PC-9 (cell line): ENCODE data around the gene SORBS1. TPM values are rescaled to one million over a fixed set of nuclear protein-coding genes. Genes with fewer than 3 reads are reported as not detected.

ENCODE experiments used
- BruUV-seq: library from RNA; stranded (reverse); fragments of 400-500 nt; replicated peaks from 2 replicates; lab custom pipeline; 2021; lab: Mats Ljungman, UMichigan
- CTCF ChIA-PET: fragments of 300-600 bp; sonication (Branson Sonifier 250); formaldehyde crosslinking; loops from one replicate; lab custom pipeline; 2022; ENCODE audit warnings: antibody characterized with exemption; lab: Charles Lee
- POLR2A ChIA-PET: fragments of 300-600 bp; sonication (Branson Sonifier 250); formaldehyde crosslinking; loops from one replicate; lab custom pipeline; 2022; ENCODE audit warnings: antibody characterized with exemption; ENCODE audit not compliant: unreplicated experiment; lab: Charles Lee
- DNase-seq, 2 experiments: peaks; one replicate each; pipeline versions ENCODE4 v3.0.0 to v3.0.0-alpha.2; 2015 to 2022; ENCODE audit warnings: mixed read lengths in 1 of 2
- H2AFZ ChIP-seq: fragments of 200-600 bp; sonication (generic); 2 replicates; pipeline ENCODE4 v1.8.1; 2017; ENCODE audit warnings: antibody characterized with exemption
- H3F3A ChIP-seq: fragments of 200-600 bp; sonication (generic); 2 replicates; pipeline ENCODE4 v1.8.1; 2017; ENCODE audit warnings: antibody characterized with exemption, mild to moderate bottlenecking, low read depth; ENCODE audit not compliant: insufficient read depth
- H3K27ac ChIP-seq: fragments of 200-600 bp; sonication (generic); 2 replicates; pipeline ENCODE4 v1.6.1; 2016; ENCODE audit warnings: mixed run types
- H3K27me3 ChIP-seq: fragments of 200-600 bp; sonication (generic); 2 replicates; pipeline ENCODE4 v1.6.1; 2016; ENCODE audit warnings: low read depth, mixed run types; ENCODE audit not compliant: insufficient read depth
- H3K36me3 ChIP-seq: fragments of 200-600 bp; sonication (generic); 2 replicates; pipeline ENCODE4 v1.6.1; 2016; ENCODE audit warnings: low read depth, mixed run types
- H3K4me1 ChIP-seq: fragments of 200-600 bp; sonication (generic); replicated peaks from 2 replicates; pipeline ENCODE4 v1.6.1; 2016; ENCODE audit warnings: mixed run types; ENCODE audit not compliant: insufficient read depth
- H3K4me2 ChIP-seq: fragments of 200-600 bp; sonication (generic); 2 replicates; pipeline ENCODE4 v1.6.1; 2017; ENCODE audit warnings: mixed run types
- H3K4me3 ChIP-seq: fragments of 200-600 bp; sonication (generic); 2 replicates; pipeline ENCODE4 v1.6.1; 2016; ENCODE audit warnings: mixed run types
- H3K79me2 ChIP-seq: fragments of 200-600 bp; sonication (generic); 2 replicates; pipeline ENCODE4 v1.6.1; 2017; ENCODE audit warnings: low read depth, mixed run types
- H3K9me2 ChIP-seq: fragments of 200-600 bp; sonication (generic); 2 replicates; pipeline ENCODE4 v1.8.1; 2017; ENCODE audit warnings: mild to moderate bottlenecking; ENCODE audit not compliant: insufficient read depth
- H3K9me3 ChIP-seq: fragments of 200-600 bp; sonication (generic); 2 replicates; pipeline ENCODE4 v1.8.1; 2016; ENCODE audit warnings: low read depth; ENCODE audit not compliant: insufficient read depth
- H4K20me1 ChIP-seq: fragments of 200-600 bp; sonication (generic); 2 replicates; pipeline ENCODE4 v1.8.1; 2017; ENCODE audit not compliant: insufficient read depth
- EZH2 ChIP-seq: fragments of 200-600 bp; sonication (generic); IDR thresholded peaks from 2 replicates; pipeline ENCODE4 v1.8.0; 2017; ENCODE audit warnings: antibody characterized with exemption, low read depth
- intact Hi-C: fragments of 100-400 bp; cut with micrococcal nuclease; formaldehyde crosslinking; loops from one replicate; pipeline ENCODE4 v1.10.0; 2022; ENCODE audit not compliant: unreplicated experiment
- total RNA-seq: library from RNA; stranded (reverse); gene quantifications from 2 replicates; pipeline ENCODE4 v1.2.3, GENCODE V29; 2021
- TF ChIP-seq, protein P1 (sequence below): fragments of 200-600 bp; sonication (generic); conservative IDR thresholded peaks from 2 replicates; pipeline ENCODE4 v1.6.1; 2017; ENCODE audit warnings: mixed run types, antibody characterized with exemption, mild to moderate bottlenecking, moderate library complexity

The SORBS1 gene
- total RNA-seq, 1 experiment from 2014 or later = 5.0 TPM

DNA sequence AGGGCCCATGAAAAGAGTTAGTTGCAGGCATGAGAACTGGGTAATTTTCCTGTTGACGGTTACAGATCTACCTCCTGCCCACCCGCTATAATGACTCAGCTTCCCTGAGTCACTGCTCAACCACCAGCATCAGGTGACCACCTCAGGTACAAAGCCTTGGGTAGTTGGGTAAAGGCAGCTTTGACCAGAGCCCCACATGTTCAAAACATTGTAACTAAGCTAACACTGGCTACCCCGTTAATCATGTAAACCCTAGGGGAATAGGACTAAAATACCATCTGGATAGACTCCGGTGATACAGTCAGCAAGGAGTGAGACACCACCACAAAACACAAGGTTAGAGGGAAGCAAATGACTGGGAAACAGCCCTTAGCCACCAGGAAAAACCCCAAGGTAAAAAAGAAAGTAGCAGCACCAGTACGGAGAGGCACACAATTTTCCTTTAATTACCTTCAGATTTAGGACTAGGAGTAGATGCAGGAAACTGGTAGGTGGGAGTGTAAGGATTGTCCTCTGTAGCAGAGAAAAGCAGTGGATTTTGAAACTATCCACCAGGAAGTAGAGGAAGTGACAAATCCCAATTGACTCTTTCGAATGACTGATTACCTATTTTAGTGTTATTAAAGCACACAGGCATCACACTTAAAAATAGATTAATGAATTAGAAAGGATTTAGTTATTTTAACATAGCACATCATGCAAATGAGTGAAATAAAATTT is 166.8 kb downstream of the SORBS1 start:
- TF ChIP-seq, protein P1, sequence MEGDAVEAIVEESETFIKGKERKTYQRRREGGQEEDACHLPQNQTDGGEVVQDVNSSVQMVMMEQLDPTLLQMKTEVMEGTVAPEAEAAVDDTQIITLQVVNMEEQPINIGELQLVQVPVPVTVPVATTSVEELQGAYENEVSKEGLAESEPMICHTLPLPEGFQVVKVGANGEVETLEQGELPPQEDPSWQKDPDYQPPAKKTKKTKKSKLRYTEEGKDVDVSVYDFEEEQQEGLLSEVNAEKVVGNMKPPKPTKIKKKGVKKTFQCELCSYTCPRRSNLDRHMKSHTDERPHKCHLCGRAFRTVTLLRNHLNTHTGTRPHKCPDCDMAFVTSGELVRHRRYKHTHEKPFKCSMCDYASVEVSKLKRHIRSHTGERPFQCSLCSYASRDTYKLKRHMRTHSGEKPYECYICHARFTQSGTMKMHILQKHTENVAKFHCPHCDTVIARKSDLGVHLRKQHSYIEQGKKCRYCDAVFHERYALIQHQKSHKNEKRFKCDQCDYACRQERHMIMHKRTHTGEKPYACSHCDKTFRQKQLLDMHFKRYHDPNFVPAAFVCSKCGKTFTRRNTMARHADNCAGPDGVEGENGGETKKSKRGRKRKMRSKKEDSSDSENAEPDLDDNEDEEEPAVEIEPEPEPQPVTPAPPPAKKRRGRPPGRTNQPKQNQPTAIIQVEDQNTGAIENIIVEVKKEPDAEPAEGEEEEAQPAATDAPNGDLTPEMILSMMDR = no peak
- TF ChIP-seq EZH2 = no peak
- Histone ChIP-seq H4K20me1 (no peaks in the 10 kb centered on the region), H3K4me3 (peak overlapping the region; percentile 47; the same call in 1 of the 2 replicates), H3K9me3 (no peaks in the 10 kb centered on the region), H2AFZ (peak overlapping the region; percentile 45; the same call in 1 of the 2 replicates), H3K4me2 (peak overlapping the region; percentile 92), H3K4me1 (peaks cover 64% of the 10 kb centered on the region), H3K79me2 (no peaks in the 10 kb centered on the region), H3K9me2 (no peaks in the 10 kb centered on the region), H3F3A (peaks cover 30% of the 10 kb centered on the region), H3K27me3 (no peaks in the 10 kb centered on the region), H3K36me3 (no peaks in the 10 kb centered on the region), H3K27ac (peak overlapping the region; percentile 99)
- DNase-seq = peak; percentile 56 to 92
- intact Hi-C loops = loop anchor here (1.0 kb wide), 1 partner anchor 14 kb away; no protein-coding TSS in a partner anchor
- ChIA-PET POLR2A (no interaction called here), CTCF (no interaction called here)
- BruUV-seq = TSS peak; percentile 99

DNA sequence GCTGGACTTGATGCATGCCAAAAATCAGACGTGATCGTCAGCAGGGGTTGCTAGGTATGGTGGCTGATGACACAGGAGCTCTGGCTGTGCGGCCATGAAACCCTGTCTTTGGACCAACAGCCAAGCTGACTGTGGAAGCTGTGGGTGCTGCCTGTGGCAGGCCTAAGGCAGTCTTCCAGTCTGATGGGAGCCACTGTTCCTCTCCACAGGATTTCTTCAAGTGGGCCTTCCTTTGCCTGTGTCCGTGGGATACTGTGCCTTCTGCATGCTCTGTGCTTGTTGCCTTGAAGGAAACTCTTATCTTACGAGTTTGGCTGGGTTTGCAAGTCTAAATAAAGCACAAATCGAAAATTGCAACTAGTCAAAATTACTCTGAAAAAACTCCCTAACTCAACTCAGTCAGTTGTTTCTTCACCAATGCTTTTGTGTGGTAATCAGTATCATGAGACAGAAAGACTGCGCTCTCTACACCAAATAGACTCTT is 168.4 kb downstream of the SORBS1 start:
- H3F3A ChIP-seq = peaks cover 30% of the 10 kb centered on the region
- no peaks in the 10 kb centered on the region for H3K36me3 ChIP-seq
- H3K9me3 ChIP-seq = no peaks in the 10 kb centered on the region
- intact Hi-C loops = no loop called here
- peaks cover 69% of the 10 kb centered on the region for H3K4me1 ChIP-seq
- H4K20me1 ChIP-seq = no peaks in the 10 kb centered on the region
- no peak for TF ChIP-seq EZH2
- TF ChIP-seq, protein P1 = no peak
- H3K27ac ChIP-seq = peak overlapping the region; percentile 99
- H3K4me2 ChIP-seq = no peak overlapping the region
- POLR2A ChIA-PET = no interaction called here
- H3K79me2 ChIP-seq = no peaks in the 10 kb centered on the region
- H2AFZ ChIP-seq = no peak overlapping the region
- no peaks in the 10 kb centered on the region for H3K27me3 ChIP-seq
- CTCF ChIA-PET = interaction anchor here (0.6 kb wide), 1 partner anchor 92 kb away, joined by 3 read pairs; no protein-coding TSS in a partner anchor
- H3K4me3 ChIP-seq = no peak overlapping the region
- DNase-seq = no peak
- no TSS peak for BruUV-seq
- no peaks in the 10 kb centered on the region for H3K9me2 ChIP-seq

DNA sequence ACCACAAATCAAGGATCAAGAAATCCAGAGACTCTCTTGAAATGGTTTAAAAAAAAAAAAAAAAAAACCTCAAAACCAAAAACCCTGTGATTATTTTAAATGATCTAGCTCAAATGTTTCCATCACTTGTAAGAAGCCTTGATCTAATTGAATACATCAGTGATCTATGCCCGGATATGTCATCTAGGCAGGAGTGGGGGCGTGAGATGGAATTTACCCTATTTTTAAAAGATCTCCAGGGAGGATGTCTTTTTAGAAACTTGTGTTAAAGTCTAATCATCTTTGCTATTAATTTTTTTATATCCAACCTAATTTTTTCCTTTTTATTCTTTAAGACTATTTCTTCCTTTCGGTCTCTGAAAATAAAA is 169.0 kb downstream of the SORBS1 start:
- Histone ChIP-seq H3F3A (peaks cover 30% of the 10 kb centered on the region), H3K9me3 (no peaks in the 10 kb centered on the region), H3K27ac (no peak overlapping the region), H3K9me2 (no peaks in the 10 kb centered on the region), H3K79me2 (no peaks in the 10 kb centered on the region), H4K20me1 (no peaks in the 10 kb centered on the region), H3K4me2 (no peak overlapping the region), H3K36me3 (no peaks in the 10 kb centered on the region), H2AFZ (no peak overlapping the region), H3K4me3 (no peak overlapping the region), H3K4me1 (peaks cover 64% of the 10 kb centered on the region), H3K27me3 (no peaks in the 10 kb centered on the region)
- CTCF ChIA-PET = interaction anchor here (0.6 kb wide), 1 partner anchor 93 kb away, joined by 3 read pairs; no protein-coding TSS in a partner anchor
- TF ChIP-seq EZH2 = no peak
- TF ChIP-seq, protein P1 = no peak
- no peak for DNase-seq
- no TSS peak for BruUV-seq
- intact Hi-C loops = no loop called here
- POLR2A ChIA-PET = interaction anchor here (0.6 kb wide), 1 partner anchor 42 kb away, joined by 4 read pairs; no protein-coding TSS in a partner anchor
